ENCODE measurements around the gene LTBP2.

- TF ChIP-seq, protein P1, sequence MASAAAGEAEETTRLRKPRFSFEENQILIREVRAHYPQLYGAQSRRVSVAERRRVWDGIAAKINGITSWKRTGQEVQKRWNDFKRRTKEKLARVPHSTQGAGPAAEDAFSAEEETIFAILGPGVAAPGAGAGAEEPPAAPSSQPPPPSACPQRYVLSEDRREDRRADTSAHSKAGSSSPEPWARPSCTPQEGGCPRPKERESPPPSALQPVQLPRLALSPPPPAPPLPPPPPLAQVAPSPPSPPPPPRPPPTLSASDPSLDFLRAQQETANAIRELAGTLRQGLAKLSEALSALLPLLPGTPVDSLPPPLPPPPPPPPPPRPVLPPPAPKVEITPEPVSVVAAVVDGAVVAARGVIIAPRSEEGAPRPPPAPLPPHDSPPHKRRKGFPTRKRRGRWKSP (CRISPR knock-in tag; IDR thresholded peaks at IDR 0.05), result no peak
- TF ChIP-seq MAFK (conservative IDR thresholded peaks at IDR 0.05 in 1 of 2, IDR thresholded peaks at IDR 0.05 in 1 of 2; ENCODE audit: low read length in 2 of 2) (no peak), KLF9 (CRISPR knock-in tag; IDR thresholded peaks at IDR 0.05; ENCODE audit: low read depth) (no peak), CHD2 (IDR thresholded peaks at IDR 0.05; ENCODE audit: low read depth, low read length) (no peak)
Measured at GRCh38 chr14:74616996-74617700, 5.1 kb upstream of the LTBP2 start.

Measured in HepG2 (cell line).